Uterus (tissue), 4 donors: ENCODE results near the gene TMEM270. TPM values are rescaled to one million over a fixed set of nuclear protein-coding genes. Genes with fewer than 3 reads are reported as not detected.

ENCODE experiments used
- DNase-seq, 2 donors: peaks; one replicate each; pipeline ENCODE4 v3.0.0-alpha.2; 2019 to 2020
- H3K27ac ChIP-seq, 2 donors: fragments of 200-600 bp; sonication (generic); 1 replicate in 1 of 2; 2 replicates in 1 of 2; pipeline ENCODE4 v1.5.1; 2016 to 2018
- H3K27me3 ChIP-seq, 2 donors: fragments of 200-600 bp; sonication (generic); one replicate each; pipeline ENCODE4 v1.5.1; 2018 to 2019; ENCODE audit warnings: control low read depth in 1 of 2
- H3K36me3 ChIP-seq, 2 donors: fragments of 200-600 bp; sonication (generic); one replicate each; pipeline ENCODE4 v1.5.1; 2019; ENCODE audit warnings: control low read depth in 1 of 2
- H3K4me1 ChIP-seq, 2 donors: fragments of 200-600 bp; sonication (generic); one replicate each; pipeline ENCODE4 v1.5.1; 2018 to 2019; ENCODE audit warnings: control low read depth in 1 of 2
- H3K4me3 ChIP-seq, 2 donors: fragments of 200-600 bp; sonication (generic); 1 replicate in 1 of 2; 2 replicates in 1 of 2; pipeline ENCODE4 v1.5.1; 2018 to 2019; ENCODE audit warnings: mild to moderate bottlenecking in 1 of 2
- H3K9me3 ChIP-seq, 2 donors: fragments of 200-600 bp; sonication (generic); one replicate each; pipeline ENCODE4 v1.5.1; 2019; ENCODE audit warnings: control low read depth in 1 of 2
- POLR2A ChIP-seq, 2 donors: fragments of 450-650 bp; IDR thresholded peaks; one replicate each; pipeline ENCODE4 v1.6.1; 2016; ENCODE audit warnings: antibody characterized with exemption in 2 of 2, mild to moderate bottlenecking in 1 of 2, moderate library complexity in 1 of 2
- intact Hi-C: fragments of 100-400 bp; cut with DNase I; formaldehyde crosslinking; loops from one replicate; pipeline ENCODE4 v1.15.1; 2023; ENCODE audit warnings: low total_unique reads
- total RNA-seq, 4 donors: library from RNA; depleted of rRNA in 3 of 4; stranded (reverse); fragments of >200 nt in 3 of 4; gene quantifications; one replicate each; pipeline versions ENCODE4 v1.1.0 to v1.2.4, GENCODE V29; 2014 to 2023
- TF ChIP-seq, protein P1 (sequence below), 4 experiments: fragments of 200-600 bp in 2 of 4; fragments of 450-650 bp in 2 of 4; sonication (generic) in 2 of 4; IDR thresholded peaks; one replicate each; pipeline ENCODE4 v1.5.1; 2016 to 2019; ENCODE audit warnings: antibody characterized with exemption in 4 of 4, mild to moderate bottlenecking in 2 of 4, moderate library complexity in 1 of 4
- donor health status: DM: yes; HTN: yes; CAD: no.

TMEM270 gene
- total RNA-seq, 4 donors from 2014 or later = 1.1 TPM; not detected in 3

GRCh38 chr7:73876361-73876760, 15.4 kb downstream of the TMEM270 start:
- TF ChIP-seq POLR2A (IDR thresholded peaks at IDR 0.05) = no peak
- TF ChIP-seq, protein P1, sequence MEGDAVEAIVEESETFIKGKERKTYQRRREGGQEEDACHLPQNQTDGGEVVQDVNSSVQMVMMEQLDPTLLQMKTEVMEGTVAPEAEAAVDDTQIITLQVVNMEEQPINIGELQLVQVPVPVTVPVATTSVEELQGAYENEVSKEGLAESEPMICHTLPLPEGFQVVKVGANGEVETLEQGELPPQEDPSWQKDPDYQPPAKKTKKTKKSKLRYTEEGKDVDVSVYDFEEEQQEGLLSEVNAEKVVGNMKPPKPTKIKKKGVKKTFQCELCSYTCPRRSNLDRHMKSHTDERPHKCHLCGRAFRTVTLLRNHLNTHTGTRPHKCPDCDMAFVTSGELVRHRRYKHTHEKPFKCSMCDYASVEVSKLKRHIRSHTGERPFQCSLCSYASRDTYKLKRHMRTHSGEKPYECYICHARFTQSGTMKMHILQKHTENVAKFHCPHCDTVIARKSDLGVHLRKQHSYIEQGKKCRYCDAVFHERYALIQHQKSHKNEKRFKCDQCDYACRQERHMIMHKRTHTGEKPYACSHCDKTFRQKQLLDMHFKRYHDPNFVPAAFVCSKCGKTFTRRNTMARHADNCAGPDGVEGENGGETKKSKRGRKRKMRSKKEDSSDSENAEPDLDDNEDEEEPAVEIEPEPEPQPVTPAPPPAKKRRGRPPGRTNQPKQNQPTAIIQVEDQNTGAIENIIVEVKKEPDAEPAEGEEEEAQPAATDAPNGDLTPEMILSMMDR (IDR thresholded peaks at IDR 0.05) = no peak
- Histone ChIP-seq H3K27ac (no peak overlapping the region), H3K9me3 (no peaks in the 10 kb centered on the region), H3K27me3 (no peaks in the 10 kb centered on the region), H3K4me3 (no peak overlapping the region), H3K4me1 (peaks cover 0 to 4% of the 10 kb centered on the region in 2 donors), H3K36me3 (no peaks in the 10 kb centered on the region)
- intact Hi-C loops = no loop called here
- no peak for DNase-seq

GRCh38 chr7:73876973-73877372, 16.0 kb downstream of the TMEM270 start:
- DNase-seq = no peak
- no peak overlapping the region for H3K4me3 ChIP-seq
- no peak overlapping the region for H3K27ac ChIP-seq
- H3K9me3 ChIP-seq = no peaks in the 10 kb centered on the region
- peaks cover 0 to 4% of the 10 kb centered on the region in 2 donors for H3K4me1 ChIP-seq
- intact Hi-C loops = no loop called here
- H3K36me3 ChIP-seq = no peaks in the 10 kb centered on the region
- TF ChIP-seq POLR2A (IDR thresholded peaks at IDR 0.05) = no peak
- TF ChIP-seq, protein P1 (IDR thresholded peaks at IDR 0.05) = no peak
- H3K27me3 ChIP-seq = no peaks in the 10 kb centered on the region

GRCh38 chr7:73879977-73880681, 19.2 kb downstream of the TMEM270 start:
- TF ChIP-seq, protein P1 (IDR thresholded peaks at IDR 0.05) = no peak
- no peak for TF ChIP-seq POLR2A (IDR thresholded peaks at IDR 0.05)
- no peak for DNase-seq
- no peak overlapping the region for H3K4me3 ChIP-seq
- no peaks in the 10 kb centered on the region for H3K36me3 ChIP-seq
- H3K9me3 ChIP-seq = no peaks in the 10 kb centered on the region
- peak overlapping the region; percentile 50 to 67 for H3K27ac ChIP-seq
- H3K4me1 ChIP-seq = peaks cover 0 to 4% of the 10 kb centered on the region in 2 donors
- intact Hi-C loops = no loop called here
- no peaks in the 10 kb centered on the region for H3K27me3 ChIP-seq

DNA sequence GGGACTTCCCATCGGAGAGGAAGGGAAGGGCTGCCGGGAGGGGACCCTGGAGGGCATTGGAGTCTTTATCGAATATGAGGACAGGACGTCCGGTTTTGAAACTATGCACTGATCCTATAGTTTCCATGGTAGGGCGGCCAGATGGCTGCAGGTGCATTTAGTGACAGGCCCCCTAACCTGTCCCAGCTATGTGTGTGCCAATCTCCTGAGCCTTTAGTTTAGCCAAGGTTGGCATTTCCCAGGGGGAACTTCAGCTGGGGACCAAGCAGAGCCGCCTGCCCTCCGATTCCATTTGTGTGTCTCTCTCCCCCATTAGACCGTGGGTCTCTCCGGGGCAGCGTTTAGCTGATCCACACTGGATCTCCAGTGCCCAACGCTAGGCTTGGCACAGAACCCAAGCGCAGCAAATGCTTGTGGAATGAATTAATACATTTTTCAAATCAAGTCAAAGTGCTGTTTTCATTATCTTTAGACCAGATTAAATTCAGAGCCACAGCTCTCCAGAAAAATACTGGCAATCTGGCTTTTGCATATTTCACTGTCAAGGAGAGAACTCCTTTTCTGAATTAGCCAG, 19.9 kb downstream of the TMEM270 start:
- Histone ChIP-seq H3K27ac (peak overlapping the region; percentile 50 to 67), H3K27me3 (no peaks in the 10 kb centered on the region), H3K36me3 (no peaks in the 10 kb centered on the region), H3K9me3 (no peaks in the 10 kb centered on the region), H3K4me3 (no peak overlapping the region), H3K4me1 (peaks cover 0 to 4% of the 10 kb centered on the region in 2 donors)
- DNase-seq = no peak
- no peak for TF ChIP-seq POLR2A (IDR thresholded peaks at IDR 0.05)
- TF ChIP-seq, protein P1 (IDR thresholded peaks at IDR 0.05) = no peak
- intact Hi-C loops = no loop called here

GRCh38 chr7:73881352-73882046, 20.5 kb downstream of the TMEM270 start:
- peak overlapping the region; percentile 50 to 67 for H3K27ac ChIP-seq
- no peaks in the 10 kb centered on the region for H3K27me3 ChIP-seq
- intact Hi-C loops = no loop called here
- TF ChIP-seq, protein P1 (IDR thresholded peaks at IDR 0.05) = no peak
- TF ChIP-seq POLR2A (IDR thresholded peaks at IDR 0.05) = no peak
- no peak overlapping the region for H3K4me3 ChIP-seq
- H3K9me3 ChIP-seq = no peaks in the 10 kb centered on the region
- peaks cover 0 to 10% of the 10 kb centered on the region in 2 donors for H3K4me1 ChIP-seq
- no peaks in the 10 kb centered on the region for H3K36me3 ChIP-seq
- no peak for DNase-seq
